ENCODE data around the gene ERC2.

- TF ChIP-seq EZH2 (IDR thresholded peaks at IDR 0.05; ENCODE audit: low read depth, low read length, severe bottlenecking) (no peak), RAD21 (IDR thresholded peaks at IDR 0.05 in 1 of 2, conservative IDR thresholded peaks at IDR 0.05 in 1 of 2; ENCODE audit: low read depth in 2 of 2, low read length in 2 of 2) (no peak), CTCF (IDR thresholded peaks at IDR 0.05; ENCODE audit: control extremely low read depth in 1 of 3, insufficient read depth in 1 of 3, low read depth in 1 of 3, low read length in 3 of 3) (no peak), PHF8 (conservative IDR thresholded peaks at IDR 0.05; ENCODE audit: low read depth, low read length) (no peak), RBBP5 (IDR thresholded peaks at IDR 0.05; ENCODE audit: borderline replicate concordance, low read depth, low read length) (no peak), POLR2A (IDR thresholded peaks at IDR 0.05; ENCODE audit: control extremely low read depth in 1 of 2, low read depth in 2 of 2, low read length in 2 of 2) (no peak), BRCA1 (IDR thresholded peaks at IDR 0.05; ENCODE audit: low read depth, low read length) (no peak), GABPA (IDR thresholded peaks at IDR 0.05; ENCODE audit: borderline replicate concordance, insufficient read depth, low read length) (no peak), SUZ12 (IDR thresholded peaks at IDR 0.05; ENCODE audit: low read length) (no peak), RFX5 (IDR thresholded peaks at IDR 0.05; ENCODE audit: borderline replicate concordance, low read depth, low read length) (no peak), ATF3 (IDR thresholded peaks at IDR 0.05; ENCODE audit: insufficient read depth, low read depth, low read length) (no peak), RXRA (IDR thresholded peaks at IDR 0.05; ENCODE audit: insufficient read depth, low read depth, low read length) (no peak)
- TF ChIP-seq, protein P1, sequence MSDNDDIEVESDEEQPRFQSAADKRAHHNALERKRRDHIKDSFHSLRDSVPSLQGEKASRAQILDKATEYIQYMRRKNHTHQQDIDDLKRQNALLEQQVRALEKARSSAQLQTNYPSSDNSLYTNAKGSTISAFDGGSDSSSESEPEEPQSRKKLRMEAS (IDR thresholded peaks at IDR 0.05): no peak
These were observed 901.1 kb downstream of the ERC2 start for GRCh38 chr3:55567121-55567520.

All from H1 (cell line).